HG02610 (cell line): ENCODE results near the gene DYRK4.
"Not testable (repeated sequence)": the region's sequence is repeated elsewhere in the genome, so short reads cannot be mapped to it uniquely, and the experiment has no call there.

ENCODE experiments used
- ATAC-seq: cut with Tn5 transposase; IDR thresholded peaks from one replicate; pipeline ENCODE4 v1.9.1; 2021; ENCODE audit warnings: mild to moderate bottlenecking, moderate library complexity; ENCODE audit not compliant: unreplicated experiment

Gene DYRK4, protein sequence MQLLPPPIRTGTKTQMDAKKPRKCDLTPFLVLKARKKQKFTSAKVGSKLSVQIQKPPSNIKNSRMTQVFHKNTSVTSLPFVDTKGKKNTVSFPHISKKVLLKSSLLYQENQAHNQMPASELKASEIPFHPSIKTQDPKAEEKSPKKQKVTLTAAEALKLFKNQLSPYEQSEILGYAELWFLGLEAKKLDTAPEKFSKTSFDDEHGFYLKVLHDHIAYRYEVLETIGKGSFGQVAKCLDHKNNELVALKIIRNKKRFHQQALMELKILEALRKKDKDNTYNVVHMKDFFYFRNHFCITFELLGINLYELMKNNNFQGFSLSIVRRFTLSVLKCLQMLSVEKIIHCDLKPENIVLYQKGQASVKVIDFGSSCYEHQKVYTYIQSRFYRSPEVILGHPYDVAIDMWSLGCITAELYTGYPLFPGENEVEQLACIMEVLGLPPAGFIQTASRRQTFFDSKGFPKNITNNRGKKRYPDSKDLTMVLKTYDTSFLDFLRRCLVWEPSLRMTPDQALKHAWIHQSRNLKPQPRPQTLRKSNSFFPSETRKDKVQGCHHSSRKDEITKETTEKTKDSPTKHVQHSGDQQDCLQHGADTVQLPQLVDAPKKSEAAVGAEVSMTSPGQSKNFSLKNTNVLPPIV

DNA sequence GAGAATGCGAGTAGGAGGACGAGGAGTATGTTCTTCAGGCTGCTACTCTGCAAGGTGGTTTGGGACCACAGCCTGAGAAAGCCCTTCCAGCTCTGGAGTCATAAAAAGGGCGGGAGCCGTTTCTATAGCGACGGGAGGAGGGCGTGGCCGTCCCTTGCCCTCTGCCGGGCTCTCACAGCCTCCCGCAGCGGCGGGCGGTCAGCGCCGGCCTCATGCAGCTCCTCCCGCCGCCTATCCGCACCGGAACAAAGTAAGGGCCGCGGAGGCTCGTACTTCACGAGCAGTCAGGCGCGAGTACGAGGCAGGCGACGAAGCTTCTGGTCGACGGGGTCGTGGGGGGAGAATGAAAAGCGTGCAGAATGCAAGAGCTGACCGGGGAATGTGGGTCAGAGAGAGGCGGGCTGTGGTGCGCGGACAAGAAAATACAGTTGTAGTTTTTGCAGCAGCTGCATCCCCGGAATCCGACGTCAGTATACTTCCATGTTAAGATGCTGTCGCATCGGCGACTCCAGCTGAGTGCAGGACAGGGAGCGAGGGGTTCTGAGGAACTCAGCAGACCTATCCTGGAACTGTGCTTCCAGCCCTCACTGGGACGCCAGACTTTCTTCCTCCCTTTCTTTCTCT is at the start of gene DYRK4:
Gene DYRK4 (plus strand): TSS at position 175 of the 624 bp plus-strand sequence. CDS start 38 bp downstream, at position 213.
- ATAC-seq: no peak

DNA sequence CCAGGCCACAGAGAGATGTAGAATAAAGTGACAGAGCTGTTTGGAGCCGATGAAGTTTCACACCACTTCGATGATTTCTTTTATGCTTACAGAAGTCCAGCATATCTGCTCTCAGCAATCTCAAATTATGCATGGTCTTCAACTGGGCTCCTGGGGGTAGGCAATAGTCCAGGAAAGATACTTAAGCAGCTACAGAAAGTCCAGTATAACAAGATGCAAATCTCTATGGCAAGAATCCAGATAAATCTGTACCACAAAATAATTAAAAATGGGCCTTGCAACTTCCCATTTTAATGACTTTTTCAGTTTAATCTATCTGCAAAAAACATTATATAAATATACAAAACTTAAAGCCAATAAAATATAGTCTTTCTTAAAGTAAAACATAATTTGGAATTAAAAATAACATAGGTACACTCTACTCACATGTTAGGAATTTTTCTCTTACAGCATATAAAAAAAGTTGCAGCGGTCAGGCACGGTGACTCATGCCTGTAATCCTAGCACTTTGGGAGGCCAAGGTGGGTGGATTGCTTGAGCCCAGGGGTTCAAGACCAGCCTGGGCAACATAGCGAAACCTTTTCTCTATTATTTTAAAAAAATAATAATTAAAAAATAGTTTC is 43.8 kb upstream of the DYRK4 start:
- ATAC-seq: no peak

DNA sequence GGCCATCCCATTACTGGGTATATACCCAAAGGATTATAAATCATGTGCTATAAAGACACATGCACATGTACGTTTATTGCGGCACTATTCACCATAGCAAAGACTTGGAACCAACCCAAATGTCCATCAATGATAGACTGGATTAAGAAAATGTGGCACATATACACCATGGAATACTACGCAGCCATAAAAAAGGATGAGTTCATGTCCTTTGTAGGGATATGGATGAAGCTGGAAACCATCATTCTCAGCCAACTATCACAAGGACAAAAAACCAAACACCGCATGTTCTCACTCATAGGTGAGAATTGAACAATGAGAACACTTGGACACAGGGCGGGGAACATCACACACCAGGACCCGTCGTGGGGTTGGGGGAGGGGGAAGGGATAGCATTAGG is 38.6 kb upstream of the DYRK4 start:
- ATAC-seq: not testable (repeated sequence)

DNA sequence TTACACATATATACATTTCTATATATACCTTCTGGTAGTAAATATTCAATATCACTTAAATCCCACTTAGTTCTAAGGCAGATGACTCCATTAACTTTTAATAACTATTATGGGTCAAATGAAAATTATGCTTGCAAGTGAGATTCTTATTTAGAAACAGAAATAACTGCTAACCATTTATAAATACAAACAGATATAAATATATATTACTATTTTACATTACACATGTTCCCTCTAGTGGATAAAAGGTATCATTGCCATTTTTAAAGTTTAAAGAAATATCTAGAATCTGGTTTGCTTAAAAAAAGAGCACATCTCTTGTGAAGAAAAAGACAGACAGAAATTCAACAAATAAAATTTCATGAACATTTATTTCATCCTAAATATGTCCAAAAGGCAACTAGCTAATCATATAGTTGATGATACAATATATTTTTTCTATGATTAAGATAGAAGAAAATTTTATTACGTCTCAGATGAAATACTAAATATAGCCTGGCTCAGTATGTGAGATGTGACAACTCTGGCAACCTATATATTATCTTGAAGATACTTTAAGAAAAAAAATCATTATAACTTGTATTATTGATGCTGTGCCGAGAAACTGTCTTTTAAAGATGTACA is 35.0 kb upstream of the DYRK4 start:
- no peak for ATAC-seq

DNA sequence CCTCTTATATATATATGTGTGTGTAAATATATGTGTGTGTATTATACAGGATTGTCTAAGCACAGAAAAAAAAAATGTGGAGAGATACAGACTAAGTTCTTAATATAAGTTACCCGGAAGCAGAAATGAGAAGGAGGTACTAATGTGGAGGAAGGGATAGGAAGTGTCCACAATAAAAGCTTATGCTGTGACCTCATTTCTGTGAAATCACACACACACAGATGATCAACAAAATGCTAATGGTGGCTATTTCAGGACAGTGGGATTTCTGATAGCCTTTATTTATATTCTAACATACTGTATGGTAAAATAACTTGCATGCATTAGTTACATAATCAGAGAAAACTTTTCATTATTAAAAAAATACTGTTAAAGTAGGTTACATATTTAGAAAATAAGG is 31.8 kb upstream of the DYRK4 start:
- ATAC-seq: no peak

DNA sequence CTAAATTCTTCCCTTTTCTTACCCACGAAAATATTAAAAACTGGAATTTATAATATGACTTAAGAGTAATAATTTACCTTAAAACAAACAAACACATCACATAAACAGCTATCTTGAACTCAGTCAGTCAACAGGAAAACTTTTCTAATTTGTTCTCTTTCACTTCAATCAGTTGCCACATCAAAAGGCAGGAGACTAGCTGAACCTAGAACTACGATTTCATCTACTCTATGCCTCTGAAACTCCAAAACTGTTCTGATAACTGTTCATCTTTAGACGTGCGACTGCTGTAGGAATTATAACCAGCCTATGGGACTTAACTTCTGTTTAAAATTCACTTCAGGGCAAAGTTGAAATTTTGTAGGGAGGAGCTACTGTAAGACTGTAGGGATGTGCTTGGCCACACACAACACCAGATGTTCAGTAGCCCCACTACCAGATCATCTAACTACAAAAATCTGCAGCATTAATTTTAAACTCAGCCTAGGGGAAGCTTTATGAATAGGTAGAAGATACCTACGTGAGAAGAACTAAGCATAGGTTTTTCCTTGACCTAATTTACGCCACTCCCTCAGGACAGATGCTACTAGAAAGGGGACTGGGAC is 30.9 kb upstream of the DYRK4 start:
- ATAC-seq: no peak

DNA sequence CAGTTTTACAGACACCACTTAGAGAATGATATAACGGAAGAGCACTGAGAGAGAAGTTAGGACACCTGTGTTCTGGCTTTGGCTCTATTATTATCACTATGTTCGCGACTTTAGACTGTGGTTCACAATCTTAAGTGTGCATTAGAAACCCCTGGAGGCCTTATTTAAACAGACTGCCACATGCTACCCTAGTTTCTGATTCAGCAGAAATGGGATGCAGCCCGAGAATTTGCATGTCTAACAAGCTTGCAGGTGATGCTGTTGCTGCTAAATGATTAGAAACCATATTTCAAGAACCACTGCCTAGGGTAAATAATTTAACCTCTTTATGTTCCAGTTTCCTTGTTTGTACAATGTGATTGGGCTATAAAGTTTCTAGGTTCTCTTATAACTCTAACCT is 26.9 kb upstream of the DYRK4 start:
- ATAC-seq: no peak

DNA sequence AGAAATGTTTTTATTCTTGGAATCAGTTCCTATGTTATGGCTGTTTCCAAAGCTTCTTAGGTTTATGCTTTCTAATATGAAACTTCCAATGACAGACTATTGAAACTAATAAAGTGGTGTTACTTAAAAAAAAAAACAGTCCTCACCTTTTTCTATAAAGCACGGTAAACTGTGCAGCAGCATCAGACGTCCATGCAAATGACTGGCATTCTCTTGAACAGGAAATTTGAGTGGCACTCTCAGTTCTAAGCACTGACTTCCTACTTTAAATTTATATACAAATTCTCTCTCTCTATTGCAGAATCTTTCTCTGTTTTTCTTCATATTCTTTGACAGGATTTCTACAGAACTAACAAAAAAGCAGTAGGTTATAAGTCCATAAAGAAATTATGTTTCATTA is 26.1 kb upstream of the DYRK4 start:
- ATAC-seq: no peak

DNA sequence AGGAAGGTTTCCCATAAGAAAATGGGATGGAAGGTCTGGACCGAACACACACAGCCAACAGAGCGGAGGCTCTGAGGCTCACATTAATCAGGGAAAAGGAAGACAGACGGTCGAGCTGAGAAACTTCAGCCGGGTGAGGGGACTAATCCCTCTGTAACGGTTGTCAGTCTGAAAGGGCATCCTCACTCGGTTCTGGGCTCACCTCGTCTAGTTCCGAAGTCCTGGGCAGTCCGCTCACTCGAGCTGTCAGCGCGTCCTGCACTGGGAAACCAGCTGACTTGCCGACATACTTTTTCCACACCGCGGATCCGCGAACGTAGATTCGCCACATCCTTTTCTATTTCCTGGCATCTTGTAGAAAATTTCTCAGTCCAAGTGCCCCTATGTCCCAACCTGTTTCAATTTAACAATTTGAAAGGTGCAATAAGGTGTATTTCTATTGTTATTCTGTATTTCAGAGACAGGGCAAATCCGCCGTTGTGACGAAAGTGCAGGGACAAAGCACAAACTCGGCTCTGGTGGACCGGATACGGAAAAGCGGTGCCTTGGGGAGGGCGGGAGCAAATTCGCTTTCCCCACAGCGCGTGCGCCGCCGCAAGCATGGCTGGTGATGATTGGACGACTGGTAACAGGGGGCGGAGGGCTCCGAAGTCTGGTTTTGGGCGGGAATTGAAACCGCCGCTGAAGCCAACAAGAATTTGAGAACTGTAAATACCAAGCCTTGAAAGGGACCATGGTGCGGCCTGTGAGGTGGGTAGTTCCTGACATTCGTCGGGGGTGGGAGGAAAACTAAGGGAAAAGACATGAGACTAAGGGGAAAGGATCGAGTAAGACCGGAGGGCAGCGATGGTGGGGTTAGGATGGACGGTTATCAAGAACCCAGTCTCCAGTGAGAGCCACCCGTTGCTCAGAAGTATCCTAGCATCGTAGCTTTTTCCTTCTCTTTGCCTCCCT is 23.5 kb upstream of the DYRK4 start, which contains the start of gene RAD51AP1:
Gene RAD51AP1 (plus strand): TSS at position 684 of the 954 bp plus-strand sequence. CDS start 50 bp downstream, at position 734.
- ATAC-seq: peak; percentile 88

DNA sequence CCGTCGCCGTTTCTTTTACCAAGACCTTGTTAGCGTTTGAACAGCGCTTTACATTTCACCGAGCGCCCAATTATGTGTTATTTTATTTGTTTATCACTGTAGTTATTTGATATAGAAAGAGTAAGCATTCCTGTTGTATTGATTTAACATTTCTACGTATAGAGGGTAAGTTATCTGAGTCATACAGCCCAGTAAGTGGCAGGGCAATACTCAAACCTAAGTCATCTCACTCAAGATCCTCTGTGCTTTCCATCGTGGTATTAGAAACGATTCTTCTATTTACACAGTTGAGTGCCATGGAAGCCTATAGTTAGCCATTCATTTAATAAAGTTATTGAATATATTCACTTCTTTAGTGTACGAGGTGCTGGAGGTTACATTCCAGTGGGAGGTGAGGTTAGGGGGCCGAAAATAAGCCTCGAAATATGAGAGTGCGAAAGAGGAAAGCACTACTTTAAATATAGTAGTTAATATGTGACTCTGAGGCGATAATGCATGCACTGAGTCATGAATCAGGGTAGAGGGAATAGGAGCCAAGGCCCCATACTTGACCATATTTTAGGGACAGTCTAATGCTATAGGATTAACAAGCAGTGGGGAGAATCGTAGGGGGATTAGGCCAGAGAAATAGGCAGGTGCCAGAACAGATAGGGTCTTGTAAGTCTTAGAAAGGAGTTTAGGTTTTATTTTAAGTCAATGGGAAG is 22.7 kb upstream of the DYRK4 start:
- no peak for ATAC-seq

DNA sequence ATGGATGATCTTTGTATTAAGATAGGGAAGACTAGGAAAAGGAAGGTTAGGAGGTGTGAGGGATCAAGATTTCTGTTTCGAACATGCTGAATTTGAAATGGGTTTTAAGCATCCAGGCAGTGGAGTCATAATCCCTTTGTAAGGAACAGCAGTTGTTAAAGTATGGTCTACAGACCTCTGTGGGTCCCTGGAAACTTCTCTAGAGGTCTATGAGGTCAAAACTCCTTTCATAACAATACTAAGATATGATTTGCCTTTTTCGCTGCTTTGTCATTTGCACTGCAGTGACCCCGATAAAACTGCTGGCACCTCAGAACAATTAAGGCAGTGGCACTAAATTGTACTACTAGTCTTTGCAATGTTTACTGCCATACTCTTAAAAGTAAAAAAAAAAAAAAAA is 21.8 kb upstream of the DYRK4 start:
- ATAC-seq: no peak

DNA sequence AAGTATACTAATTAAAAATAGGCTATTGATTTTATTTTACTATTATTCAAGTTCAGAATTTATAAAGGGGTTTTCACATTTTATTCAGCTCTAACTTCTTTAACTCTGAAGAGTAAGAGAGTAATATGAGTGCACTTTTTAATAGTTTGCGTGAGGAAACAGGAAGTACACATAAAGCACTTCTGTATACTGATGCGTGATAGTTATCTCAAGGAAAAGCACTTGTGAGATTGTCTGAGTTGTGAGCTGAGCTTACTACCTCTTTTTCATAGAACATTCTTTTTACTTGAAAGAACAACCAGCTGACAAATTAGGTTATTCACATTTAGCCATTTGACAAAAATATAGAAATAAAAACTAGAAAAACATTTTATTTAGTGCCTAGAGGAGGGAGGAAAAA is 21.4 kb upstream of the DYRK4 start:
- no peak for ATAC-seq

DNA sequence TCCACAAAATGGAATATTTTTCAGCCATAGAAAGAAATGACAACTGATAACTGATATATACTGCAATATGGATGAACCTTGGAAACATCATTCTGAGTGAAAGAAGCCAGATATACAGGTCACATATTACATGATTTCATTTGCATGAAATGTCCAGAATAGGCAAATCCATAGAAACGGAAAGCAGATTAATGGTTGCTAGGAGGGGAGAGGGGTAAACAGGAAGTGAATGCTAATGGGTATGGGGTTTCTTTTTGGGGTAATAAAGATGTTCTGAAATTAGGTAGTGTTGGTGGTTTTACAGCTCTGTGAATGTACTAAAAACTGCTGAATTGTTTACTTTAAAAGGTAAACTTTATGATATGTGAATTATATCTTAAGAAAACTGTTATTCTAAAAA is 16.8 kb upstream of the DYRK4 start:
- no peak for ATAC-seq

DNA sequence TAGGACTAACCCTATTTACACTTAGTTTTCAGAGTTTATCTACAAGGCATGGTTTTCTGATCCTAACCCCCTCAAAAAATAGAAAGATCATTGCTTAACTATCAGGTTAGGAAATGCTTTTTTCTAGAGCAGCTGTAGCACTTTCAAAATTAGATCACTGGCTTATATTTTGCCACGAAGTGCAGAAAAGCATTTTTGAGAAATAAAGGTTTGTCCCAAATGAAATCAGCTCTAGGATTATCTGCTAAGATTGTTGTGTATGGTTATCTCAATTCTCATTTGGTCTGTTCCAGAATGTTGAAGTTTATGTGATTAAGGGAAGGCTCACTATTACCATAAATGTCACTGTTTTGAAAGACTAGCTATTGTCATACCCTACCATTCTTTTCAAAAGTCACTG is 9.8 kb upstream of the DYRK4 start:
- no peak for ATAC-seq

DNA sequence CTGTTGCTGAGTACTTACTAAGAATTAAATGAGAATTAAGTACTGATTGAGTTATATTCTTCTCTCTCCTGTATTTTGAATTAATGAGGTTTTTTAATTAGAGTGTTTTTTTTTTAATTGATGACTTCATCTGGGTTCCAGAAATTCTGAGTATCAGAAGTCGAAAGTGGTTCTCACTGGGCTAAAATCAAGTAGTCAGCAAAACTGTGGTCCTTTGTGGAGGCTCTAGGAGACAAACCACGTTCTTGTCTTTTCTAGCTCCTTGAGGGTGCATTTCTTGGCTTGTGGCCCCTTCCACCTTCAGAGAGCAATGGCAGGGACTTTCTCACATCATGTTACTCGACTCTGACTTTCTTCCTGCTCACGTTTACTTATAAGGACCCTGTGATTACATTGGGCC is 8.1 kb upstream of the DYRK4 start:
- no peak for ATAC-seq

DNA sequence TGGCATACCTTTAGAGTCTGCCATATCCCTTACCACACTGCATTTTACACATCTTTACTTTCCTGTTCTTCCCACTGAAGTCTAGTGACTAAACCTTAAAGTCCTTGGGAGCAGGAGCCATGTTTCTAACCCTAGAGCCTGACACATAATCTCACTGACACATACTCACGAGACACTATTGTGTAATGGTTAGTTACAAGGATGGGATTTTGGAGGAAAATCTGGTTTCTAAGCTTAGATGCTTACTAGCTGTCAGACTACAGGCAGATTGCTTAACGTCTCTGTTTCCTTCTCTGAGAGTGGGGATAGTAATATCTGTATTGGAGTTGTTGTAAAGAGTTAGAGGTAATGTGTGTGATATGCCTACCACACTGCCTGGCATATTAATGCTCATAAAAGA is 6.2 kb upstream of the DYRK4 start:
- no peak for ATAC-seq

DNA sequence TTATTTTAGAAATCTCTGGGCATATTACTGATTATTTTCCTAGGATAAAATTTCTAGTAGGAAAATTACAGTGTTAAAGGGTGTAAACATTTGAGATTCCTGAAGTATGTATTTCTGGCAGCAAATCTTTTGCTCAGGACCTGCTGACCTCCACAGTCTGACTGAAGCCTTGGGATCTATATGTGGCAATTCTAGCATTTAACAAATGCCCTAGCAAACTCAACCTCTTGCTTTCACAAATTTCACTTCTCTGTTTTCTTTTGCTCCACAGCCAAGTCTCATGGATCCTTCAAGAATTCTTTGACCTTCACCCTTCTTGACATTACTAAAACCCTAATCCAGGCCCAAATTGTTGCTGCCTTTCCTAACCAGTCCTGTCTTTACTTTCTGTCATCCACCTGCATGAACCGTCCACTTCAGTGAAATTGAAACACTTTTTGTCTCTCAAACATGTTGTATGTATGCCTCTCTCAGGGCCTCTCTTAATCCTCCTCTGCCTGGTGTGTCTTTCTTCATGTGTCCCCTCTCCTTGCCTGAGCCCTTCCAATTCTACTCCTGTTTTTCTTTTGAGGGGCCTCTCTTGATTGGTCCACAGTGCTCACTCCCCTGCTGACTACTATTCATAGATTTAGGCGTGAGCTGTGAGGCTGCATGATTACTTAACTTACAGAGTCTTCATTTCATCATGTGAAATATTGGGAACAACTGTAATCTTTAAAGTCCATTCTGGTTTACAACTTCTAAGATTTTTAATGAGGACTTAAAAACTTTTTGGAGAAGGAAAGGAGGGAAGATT is 5.1 kb upstream of the DYRK4 start:
- ATAC-seq: no peak

DNA sequence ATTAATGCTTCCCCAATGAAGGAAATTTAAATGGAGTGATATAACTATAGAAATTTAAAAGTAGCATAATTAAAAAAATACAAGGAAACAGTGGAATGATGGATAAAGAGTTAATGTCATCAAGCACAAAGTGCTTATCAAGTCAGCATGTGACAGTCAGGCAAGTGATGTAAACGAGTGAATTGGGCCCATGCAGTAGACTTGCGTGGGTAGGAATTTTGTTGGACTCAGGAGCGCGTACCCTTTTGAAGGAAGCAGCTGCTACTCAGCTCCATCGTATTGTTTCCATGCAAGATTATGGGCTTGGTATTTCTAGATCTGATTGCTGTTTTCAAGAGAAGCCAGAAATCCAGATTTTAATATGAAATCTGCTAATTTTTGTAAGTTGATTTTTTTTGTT is 4.4 kb upstream of the DYRK4 start:
- no peak for ATAC-seq
